GM19351 (cell line): ENCODE results near the gene PWWP2B.

Source experiments
- ATAC-seq: cut with Tn5 transposase; IDR thresholded peaks from one replicate; pipeline ENCODE4 v1.9.1; 2021; ENCODE audit warnings: mild to moderate bottlenecking, moderate library complexity; ENCODE audit not compliant: unreplicated experiment

PWWP2B gene

DNA sequence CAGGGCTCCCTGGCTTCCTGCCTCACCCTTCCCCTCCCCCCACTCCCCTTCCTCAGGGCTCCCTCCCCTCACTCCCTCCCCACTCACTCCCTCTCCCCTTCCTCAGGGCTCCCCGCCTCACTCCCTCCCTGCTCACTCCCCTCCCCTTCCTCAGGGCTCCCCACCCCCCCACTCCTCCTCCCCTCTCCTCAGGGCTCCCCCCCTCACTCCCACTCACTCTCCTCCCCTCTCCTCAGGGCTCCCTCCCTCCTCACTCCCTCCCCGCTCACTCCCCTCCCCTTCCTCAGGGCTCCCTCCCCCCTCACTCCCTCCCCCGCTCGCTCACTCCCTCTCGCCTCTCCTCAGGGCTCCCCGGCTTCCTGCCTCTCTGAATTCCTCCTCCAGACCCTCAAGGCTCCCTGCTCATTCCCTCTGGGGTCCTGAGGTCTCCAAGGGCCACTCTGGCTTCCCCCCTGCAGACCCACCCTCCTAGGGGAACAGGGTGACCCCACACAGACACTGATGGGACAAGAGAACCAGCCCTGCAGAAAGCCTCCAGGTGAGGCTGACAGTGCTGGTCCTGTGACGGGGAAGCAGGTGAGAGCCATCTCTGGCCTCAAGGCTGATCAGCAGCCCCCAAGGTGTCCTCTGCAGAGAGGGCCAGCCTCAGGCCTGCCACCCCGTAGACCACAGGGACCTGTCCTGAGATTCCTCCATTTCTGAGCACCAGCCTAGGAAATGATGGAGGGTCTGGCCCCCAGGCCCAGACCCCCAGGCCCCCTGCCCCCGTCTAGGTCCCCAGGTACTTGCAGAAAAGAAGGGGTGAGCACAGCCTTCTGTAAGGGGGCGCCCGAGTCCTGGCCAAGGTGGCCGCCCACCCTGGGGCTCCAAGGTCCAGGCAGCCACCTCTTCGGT lies 47.2 kb downstream of the PWWP2B start:
- no peak for ATAC-seq

DNA sequence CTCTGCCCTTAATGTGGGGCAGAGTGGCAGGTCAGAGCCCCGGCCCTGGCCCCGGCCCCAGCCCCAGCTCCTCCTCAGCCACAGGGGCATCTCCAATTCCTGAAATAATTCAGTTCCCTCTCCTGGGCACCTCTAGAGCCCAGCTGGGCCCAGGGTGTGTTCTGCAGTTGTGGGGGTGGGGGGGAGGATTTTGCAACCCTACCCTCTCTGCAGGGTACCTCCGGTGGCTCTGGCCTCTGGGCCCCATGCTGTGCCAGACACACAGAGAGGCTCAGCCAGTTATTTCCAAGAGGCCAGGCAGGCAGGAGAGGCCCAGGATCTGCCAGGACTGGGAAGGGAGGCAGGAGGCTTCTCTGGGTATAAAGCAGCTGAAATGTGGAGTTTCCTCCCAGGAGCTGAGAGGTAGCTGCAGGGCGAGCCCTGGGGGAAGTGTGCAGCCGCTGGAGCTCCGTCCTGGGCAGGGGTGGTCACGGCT lies 47.9 kb downstream of the PWWP2B start:
- ATAC-seq: no peak

DNA sequence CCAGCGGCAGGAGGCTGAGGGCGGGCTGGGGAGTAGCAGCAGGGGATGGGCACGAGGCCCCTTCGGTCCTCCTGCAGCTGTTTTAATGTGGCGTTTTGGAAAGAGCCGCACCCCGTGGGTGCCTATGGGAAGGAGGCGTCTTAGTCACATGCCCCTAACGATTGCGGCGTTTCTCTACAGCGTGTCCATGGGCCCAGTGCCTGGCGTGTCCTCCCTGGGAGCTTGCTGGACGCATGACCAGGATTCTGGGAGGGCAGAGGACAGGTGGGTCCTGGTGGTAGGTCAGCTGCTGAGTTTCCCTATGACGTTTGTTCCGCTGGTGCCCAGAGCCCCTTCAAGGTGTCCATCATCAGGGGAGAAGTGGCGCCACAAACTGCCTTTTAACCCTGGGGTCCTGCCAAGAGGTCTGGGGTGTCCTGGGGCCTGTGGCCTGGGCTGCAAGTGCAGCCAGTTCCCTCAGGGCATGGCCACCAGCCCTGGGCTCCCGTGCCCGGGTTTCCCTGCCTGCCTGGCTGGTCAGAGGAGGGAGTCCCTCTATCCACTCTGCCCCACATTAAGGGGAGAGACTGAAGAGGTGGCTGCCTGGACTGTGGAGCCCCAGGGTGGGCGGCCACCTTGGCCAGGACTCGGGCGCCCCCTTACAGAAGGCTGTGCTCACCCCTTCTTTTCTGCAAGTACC lies 48.7 kb downstream of the PWWP2B start:
- no peak for ATAC-seq

DNA sequence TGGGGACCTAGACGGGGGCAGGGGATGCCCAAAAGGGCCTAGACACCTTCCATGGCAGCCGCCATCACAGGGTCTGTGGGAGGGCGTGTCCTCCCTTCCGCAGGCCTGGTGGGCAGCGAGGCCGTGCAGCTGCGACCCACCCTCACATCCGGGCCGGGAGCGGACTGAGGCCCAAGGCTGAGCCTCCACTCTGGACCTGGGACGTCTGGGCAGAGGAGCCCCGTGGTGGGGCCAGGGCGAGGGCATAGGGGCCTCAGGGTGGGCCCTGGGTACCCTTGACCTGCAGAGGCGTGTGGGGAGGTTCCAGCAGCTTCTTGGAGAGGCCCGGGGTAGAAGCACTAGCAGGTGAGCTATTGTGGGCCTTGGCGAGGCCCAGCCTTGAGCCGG lies 49.2 kb downstream of the PWWP2B start:
- ATAC-seq: no peak

DNA sequence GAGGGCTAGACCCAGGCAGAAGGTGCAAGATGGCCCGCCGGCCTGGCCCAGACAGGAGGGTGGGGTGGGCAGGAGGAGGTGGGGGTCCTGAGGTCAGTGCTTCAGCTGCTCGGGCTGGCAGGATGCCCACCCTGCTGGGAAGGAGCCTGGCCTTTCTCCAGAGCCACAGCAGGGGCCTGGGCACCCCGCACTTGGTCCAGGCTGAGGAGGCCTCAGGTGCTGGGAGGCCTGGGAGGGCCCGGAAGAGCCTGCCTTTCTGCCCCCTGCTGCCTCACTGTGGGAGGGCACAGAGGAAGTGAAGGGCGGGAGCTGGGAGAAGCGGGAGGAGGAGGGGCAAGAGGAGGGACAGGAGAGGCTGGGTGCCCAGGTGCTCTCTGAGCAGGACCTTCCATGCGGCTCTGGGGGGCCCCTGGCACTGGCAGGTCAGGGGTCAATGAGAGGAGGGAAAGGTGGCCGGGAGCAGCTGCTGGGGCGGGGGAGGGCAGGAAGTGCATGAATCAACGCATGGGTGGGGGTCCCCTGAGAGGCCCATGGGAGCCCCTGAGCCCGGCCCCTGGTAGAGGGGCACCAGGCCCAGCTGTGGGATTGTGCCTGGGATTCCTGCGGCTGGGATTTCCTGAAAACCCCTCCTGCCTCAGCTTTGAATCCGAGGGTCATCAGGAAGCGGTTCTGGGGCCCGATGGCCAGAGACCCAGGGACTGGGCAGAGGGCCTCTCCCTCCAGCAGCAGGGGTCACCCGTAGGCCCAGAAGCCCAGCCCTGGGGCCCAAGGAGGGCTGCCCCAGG lies 49.9 kb downstream of the PWWP2B start:
- peak; percentile 50 for ATAC-seq

DNA sequence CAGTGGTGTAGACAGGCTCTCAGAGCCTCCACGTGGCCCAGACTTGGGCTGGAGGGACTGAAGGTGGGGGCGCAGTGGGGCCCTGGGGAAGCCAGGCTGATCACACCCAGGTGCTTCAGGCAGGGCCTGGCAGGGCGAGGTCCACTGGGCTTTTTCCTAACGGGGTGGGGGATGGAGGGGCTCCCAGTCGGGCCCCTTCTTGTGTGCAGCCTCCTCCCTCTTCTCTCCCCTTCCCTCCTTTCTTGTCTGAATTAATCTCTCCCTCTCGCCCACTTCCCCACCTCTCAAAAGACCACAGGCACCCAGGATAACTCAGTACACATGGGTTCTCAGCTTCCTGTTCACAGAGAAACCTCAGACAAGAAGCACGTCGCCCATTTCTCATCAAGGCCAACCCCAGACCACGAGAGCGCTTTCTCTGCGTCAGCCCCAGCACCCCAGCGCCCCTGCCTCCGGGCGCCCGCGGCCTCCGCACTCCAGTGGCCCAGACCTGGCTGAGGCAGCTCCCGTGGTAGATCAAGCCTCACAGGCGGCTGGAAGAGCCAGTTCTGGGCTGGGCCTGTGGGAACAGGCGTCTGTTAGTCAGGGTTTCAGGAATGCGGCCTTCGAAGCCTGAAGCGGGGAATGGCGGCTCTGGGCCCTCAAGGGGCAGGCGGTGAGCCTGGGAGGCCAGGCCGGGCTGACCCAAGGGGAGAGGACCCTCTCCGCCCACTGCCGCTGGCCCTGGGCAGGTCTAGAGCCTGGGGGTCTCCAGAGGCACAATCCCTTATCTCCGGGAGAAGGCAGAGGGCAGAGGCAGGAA lies 50.6 kb downstream of the PWWP2B start:
- no peak for ATAC-seq

DNA sequence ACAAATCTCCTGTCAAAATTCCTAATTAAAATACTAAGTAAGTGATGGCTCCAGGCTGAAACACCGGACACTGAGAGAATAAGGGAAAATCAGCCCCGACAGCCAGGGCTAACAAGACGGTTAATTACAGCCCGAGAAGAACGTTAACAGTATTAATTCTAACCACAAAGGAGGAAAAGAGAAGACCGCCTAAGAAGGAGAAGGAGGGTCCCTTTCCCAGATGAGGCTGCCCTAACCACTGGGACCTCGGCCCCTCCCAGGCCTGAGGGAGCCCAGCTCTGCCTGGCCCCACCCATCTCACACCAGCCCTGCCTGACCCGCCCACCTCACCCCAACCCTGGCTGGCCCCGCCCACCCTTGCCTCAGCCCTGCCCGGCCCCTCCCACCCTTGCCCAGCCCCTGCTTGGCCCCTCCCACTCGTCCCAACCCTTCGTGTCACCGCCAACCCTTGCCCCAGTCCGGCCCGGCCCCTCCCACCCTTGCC lies 51.3 kb downstream of the PWWP2B start:
- no peak for ATAC-seq

DNA sequence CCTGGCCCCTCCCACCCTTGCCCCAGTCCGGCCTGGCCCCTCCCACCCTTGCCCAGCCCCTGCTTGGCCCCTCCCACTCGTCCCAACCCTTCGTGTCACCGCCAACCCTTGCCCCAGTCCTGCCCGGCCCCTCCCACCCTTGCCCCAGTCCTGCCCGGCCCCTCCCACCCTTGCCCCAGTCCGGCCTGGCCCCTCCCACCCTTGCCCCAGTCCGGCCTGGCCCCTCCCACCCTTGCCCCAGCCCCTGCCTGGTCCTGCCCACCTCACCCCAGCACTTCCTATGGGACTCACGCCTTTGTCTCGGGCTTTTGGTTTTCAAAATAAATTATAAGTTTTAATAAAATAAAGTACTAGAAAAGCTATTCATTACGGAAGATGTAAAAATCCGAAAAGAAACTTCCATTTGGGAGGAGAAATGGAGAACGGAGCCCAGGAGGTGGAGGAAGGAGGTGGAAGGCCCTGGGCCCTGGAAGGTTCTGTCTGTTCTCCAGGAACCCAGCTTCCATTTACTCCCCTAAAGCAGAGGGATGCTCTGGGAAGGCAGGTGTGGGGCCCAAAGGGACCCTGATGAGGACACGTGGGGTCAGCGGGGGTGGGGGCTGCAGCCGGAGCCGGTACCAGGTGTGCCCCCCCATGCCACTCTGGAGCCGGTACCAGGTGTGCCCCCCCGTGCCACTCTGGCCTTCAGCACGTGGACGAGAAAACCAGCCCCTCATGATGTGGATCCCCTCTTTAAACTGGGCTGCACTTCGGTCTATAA lies 52.2 kb downstream of the PWWP2B start:
- no peak for ATAC-seq

DNA sequence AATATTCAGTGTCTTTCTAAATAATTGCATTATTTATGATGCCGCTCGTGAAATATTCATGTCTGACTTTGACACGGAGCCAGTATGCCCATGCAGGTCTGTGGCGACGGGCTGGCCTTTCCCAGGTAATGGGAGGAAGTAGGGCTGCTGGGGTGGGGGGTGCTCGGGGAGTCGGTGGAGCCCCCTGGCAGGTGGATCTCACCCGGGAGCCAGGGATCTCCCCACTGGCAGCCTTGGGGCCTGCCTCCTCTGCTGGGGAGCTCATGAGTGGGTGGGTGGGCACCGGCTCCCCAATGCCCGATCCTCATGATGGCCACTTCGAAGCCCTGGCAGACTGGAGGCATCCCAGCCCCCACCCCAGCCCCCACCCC lies 52.8 kb downstream of the PWWP2B start:
- no peak for ATAC-seq

DNA sequence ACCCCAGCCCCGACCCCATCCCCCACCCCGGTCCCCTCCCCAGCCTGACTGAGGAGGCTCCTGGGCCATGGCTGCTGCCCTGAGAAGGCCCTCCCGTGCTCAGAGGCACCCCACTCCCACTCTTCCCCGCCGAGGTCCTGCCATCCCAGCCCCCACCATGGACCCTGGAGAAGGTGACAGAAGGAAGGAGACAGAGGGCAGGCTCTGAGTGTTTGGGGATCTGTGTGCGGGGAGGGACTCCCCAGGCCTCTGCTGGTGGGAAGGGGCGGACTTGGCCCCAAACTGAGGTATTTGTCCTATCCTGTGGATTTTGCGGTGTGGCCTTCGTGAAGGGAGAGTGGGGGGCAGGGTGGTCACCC lies 53.4 kb downstream of the PWWP2B start:
- no peak for ATAC-seq

DNA sequence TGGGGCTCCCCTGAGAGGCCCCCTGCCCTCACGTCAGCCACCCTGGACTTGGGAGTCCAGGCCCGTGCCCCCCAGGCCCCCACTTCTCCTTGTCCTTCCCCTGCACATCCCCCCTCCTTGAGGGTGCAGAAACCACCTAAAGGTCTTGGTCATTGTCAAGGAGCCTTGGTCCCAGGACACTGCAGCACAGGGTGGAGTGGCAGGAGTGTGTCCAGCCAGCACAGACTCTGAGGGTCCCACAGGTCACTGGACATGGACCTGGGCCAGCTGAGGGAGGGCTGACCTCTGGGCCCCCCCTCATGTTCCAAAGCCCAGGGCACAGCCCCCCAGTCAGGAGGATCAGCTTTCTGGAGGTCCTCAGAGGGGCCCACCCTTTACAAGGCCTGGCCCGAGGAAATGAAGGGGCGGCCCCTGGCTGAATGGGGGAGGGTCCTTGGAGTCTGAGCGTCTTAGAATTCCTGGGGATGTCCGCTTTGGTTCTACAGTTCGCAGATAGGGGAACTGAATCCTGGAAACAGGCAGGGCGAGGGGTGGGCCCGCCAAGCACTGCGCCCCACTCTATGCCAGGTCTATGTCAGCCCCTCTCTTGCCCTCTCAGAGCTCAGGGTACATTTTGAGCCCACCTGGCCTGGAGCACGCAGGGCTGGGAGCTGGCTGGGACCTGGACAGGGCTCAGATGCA lies 54.0 kb downstream of the PWWP2B start:
- ATAC-seq: no peak

DNA sequence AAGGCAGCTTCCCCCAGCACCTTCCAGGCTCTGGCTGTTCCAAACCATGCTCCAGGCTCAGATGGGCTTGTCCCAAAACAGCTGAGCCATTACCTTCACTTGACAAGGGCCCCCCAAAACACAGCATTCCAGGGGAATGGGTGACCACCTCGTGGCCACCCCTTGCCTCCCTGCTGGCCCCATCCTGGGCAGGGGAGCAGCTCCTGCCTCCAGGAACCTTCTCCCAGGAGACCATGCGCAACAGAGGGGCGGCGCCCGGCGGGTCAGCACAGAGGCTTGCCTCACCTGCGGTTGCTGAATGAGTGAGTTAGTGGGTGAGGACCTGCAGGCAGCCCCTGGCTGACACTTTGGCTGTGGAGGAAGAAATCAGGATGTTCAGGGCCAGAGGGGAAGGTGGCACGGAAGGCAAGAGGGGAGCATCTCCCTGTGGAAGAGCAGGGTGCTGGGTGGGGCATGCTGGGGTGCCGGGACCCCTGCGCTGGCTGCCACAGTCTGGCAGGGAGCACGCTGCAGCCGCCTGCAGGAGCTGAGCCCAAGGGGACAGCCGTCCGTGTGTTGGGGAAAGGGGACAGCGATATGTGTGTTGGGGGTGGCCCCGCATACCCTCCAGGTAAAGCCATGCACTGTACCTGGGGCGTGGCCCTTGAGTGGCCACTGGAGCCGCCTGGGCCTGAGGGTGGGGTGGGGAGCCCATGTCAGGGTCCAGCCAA lies 54.7 kb downstream of the PWWP2B start:
- ATAC-seq: no peak

DNA sequence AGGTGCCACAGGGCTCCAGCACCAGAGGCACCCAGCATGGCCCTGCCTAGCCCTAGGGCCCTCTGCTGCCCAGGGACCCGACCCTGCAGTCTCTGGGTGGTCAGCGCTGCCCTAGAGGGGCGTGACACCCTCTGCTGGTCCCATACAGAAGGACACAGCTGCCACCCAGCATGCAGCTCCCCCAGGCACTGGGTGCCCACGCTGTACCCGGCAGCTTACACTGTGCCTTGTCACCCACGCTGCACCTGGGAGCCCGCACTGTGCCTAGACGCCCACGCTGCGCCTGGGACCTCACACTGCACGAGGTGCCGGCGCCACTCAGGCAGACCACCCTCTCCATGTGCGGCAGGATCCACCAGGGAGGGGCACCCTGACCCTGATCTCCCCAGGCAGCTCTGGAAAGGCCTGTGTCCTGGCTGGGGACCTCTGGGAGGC lies 55.2 kb downstream of the PWWP2B start:
- no peak for ATAC-seq

DNA sequence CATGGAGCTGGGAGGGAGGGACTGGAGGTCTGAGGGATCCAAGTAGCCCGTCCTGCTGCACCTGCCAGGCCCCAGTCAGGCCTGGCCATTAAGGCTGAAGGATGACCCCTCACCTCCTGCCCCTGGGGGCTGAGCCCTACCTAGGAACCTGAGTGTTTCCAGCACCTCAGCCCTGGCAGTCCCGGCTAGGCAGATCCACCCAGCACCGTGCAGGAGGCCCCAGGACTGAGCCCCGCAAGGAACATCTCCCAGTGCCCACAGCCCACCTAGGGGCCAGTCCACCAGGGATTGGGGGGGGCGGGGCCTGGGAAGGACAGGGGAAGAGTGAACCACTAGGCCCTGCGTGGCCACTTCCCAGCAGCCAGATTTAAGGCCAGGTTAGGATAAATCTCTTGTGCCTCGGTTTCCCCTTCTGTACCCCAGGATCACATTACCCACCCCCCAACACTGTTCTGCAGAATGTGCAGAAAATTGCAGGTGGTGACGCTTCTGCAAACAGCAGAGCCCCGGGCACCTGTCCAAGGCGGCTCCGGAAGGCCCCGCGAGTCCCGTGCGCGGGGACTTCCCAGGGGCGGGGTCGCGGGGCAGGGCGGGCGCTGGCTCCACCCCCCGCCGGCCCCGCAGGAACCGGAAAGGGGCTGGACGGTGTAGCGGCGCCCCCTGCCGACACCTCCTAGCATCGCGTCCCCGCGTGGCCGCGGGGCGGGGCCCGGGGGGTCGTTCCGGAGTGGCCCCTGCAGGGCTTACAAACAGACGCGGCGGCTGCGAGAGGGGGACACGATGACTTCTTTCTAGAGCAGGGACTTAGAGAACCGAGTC lies 55.9 kb downstream of the PWWP2B start:
- ATAC-seq: peak; percentile 83

DNA sequence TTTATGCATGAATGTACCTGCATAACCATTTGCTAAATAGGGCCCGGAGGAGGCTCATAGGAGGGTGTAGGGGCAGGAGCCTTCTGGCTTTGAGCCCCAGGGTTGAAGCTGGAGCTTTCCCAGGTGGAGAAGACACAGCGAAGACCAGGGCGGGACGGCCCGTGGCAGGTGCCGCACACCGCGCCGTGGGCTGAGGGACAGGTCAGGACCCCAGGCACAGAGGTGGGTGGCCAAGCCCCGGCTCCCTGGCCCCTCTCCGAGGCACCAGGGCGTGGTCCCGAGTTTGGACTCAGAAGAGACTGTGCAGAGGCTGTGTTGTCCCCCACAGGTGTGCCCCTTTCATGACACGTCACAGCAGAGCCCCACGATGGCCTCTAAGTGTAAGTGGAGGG lies 56.5 kb downstream of the PWWP2B start:
- ATAC-seq: no peak

DNA sequence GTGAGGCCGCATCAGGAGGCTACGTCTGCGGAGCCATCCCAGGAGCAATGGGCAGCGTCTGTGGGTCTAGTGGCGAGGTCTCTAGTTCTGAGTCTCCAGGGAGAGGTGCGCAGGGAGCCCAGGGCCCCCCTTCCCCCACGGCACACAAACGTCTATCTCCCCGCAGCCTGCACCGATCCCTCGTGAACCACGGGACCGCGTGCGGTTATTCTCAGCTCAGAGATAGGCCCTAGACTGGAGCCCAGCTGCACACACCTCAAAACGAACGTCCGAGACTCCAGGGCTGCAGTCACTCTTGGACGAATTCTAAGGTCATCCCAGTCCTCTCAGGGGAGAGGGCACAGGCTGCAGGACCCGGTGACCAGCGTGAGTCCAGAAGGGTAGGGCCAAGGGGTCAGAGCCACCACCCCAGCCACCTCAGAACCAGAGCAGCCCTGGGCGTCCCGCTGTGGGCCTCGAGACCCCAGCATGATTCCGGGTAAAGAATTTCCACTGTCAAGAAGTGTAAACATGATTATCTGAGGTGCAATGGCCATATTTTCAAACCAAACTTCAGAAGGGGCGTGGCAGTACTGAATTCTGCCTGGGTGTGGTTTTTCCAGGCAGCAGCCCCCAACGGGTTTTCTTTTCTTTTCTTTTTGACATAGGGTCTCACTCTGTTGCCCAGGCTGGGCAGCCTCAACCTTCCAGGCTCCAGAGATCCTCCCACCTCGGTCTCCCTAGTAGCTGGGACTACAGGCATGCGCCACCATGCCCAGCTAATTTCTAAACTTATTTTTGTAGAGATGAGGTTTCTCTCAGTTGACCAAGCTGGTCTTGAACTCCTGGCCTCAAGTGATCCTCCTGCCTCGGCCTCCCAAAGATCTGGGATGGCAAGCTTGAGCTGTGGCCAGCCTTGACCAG lies 57.5 kb downstream of the PWWP2B start:
- ATAC-seq: no peak

DNA sequence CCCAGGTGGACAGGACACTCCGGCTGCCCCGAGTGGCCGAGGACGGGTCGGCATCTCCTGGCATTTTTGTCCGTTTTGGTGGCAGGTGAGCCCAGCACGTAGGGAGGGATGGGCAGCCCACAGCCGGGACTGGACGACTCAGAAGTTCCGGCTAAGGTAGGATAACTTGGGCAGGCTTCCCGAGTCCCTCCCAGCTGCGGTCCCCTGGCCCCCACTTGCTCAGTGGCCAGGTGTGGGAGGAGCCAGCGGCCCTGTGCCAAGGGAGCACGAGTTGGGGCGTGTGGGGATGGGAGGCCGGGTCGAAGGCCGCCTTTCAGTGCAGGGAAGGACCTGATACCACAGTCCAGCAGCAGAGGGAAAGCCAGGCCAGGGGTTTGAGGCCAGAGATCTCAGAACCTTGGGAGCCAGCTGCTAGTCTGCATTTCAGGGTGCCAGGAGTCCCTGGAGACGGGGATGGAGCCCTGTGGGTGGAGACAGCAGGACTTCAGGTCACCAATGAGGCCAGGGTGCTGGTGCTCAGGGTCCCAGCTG lies 58.5 kb downstream of the PWWP2B start:
- ATAC-seq: no peak
